Vagina (tissue), 2 donors: ENCODE results near the gene PIK3R1.
A peak's percentile ranks its signal among the peaks of the same experiment; 100 is the strongest.

Experiments
- POLR2A ChIP-seq, 2 donors: fragments of 450-650 bp; IDR thresholded peaks; one replicate each; pipeline ENCODE4 v1.6.1; 2017; ENCODE audit warnings: antibody characterized with exemption in 2 of 2, mild to moderate bottlenecking in 2 of 2, moderate library complexity in 2 of 2
- POLR2AphosphoS5 ChIP-seq, 2 donors: sonication (generic); formaldehyde crosslinking; IDR thresholded peaks; one replicate each; pipeline ENCODE4 v1.9.0; 2017; ENCODE audit warnings: antibody characterized with exemption in 2 of 2, mild to moderate bottlenecking in 2 of 2, low read depth in 1 of 2; ENCODE audit not compliant: insufficient read depth in 1 of 2
- TF ChIP-seq, protein P1 (sequence below), 3 experiments: fragments of 450-650 bp in 2 of 3; fragments of 200-600 bp in 1 of 3; sonication (generic) in 1 of 3; IDR thresholded peaks; one replicate each; pipeline ENCODE4 v1.5.1; 2017 to 2019; ENCODE audit warnings: antibody characterized with exemption in 3 of 3, mild to moderate bottlenecking in 2 of 3, moderate library complexity in 2 of 3

GRCh38 chr5:68170826-68171558, 44.6 kb upstream of the PIK3R1 start:
- TF ChIP-seq, protein P1, sequence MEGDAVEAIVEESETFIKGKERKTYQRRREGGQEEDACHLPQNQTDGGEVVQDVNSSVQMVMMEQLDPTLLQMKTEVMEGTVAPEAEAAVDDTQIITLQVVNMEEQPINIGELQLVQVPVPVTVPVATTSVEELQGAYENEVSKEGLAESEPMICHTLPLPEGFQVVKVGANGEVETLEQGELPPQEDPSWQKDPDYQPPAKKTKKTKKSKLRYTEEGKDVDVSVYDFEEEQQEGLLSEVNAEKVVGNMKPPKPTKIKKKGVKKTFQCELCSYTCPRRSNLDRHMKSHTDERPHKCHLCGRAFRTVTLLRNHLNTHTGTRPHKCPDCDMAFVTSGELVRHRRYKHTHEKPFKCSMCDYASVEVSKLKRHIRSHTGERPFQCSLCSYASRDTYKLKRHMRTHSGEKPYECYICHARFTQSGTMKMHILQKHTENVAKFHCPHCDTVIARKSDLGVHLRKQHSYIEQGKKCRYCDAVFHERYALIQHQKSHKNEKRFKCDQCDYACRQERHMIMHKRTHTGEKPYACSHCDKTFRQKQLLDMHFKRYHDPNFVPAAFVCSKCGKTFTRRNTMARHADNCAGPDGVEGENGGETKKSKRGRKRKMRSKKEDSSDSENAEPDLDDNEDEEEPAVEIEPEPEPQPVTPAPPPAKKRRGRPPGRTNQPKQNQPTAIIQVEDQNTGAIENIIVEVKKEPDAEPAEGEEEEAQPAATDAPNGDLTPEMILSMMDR (IDR thresholded peaks at IDR 0.05), result no peak
- TF ChIP-seq POLR2A (IDR thresholded peaks at IDR 0.05), result no peak
- peak; percentile 44 to 84 for TF ChIP-seq POLR2AphosphoS5 (IDR thresholded peaks at IDR 0.05; ENCODE audit: insufficient read depth in 1 of 2, low read depth in 1 of 2)
